Endodermal cell (in vitro differentiated cells): Measurements from ENCODE around the gene WDR6. TPM values are rescaled to one million over a fixed set of nuclear protein-coding genes. Genes with fewer than 3 reads are reported as not detected.
A peak's percentile ranks its signal among the peaks of the same experiment; 100 is the strongest.

ENCODE experiments used
- DNase-seq: peaks from one replicate; pipeline ENCODE4 v3.0.0-alpha.2; 2017
- H3K27ac ChIP-seq: 2 replicates; pipeline ENCODE4 v1.5.1; 2013; ENCODE audit warnings: mild to moderate bottlenecking, low read depth, low read length, moderate library complexity
- H3K27me3 ChIP-seq: 2 replicates; pipeline ENCODE4 v1.6.1; 2013; ENCODE audit warnings: mild to moderate bottlenecking, low read length, moderate library complexity; ENCODE audit not compliant: insufficient read depth, control insufficient read depth, poor library complexity, severe bottlenecking
- H3K36me3 ChIP-seq: 2 replicates; pipeline ENCODE4 v1.7.0; 2013; ENCODE audit warnings: mild to moderate bottlenecking, low read length, moderate library complexity; ENCODE audit not compliant: control insufficient read depth, insufficient read depth
- H3K4me1 ChIP-seq: one replicate; pipeline ENCODE4 v1.7.0; 2013; ENCODE audit warnings: low read length; ENCODE audit not compliant: control insufficient read depth, insufficient read depth
- H3K4me3 ChIP-seq: 2 replicates; pipeline ENCODE4 v1.5.1; 2013; ENCODE audit warnings: mild to moderate bottlenecking, low read length, moderate library complexity
- H3K9ac ChIP-seq: 2 replicates; pipeline ENCODE4 v1.6.1; 2013; ENCODE audit warnings: mild to moderate bottlenecking, low read length, moderate library complexity; ENCODE audit not compliant: poor library complexity, severe bottlenecking; ENCODE audit errors: extremely low read depth
- H3K9me3 ChIP-seq: 2 replicates; pipeline ENCODE4 v1.6.1; 2013; ENCODE audit warnings: mild to moderate bottlenecking, low read length, moderate library complexity; ENCODE audit not compliant: control insufficient read depth
- H3K27ac Mint-ChIP-seq: 2 replicates; pipeline ENCODE4 v1.8.0; 2020; ENCODE audit warnings: mixed read lengths
- H3K27me3 Mint-ChIP-seq: 2 replicates; pipeline ENCODE4 v1.8.0; 2021; ENCODE audit warnings: mild to moderate bottlenecking, mixed read lengths; ENCODE audit not compliant: insufficient read depth
- H3K36me3 Mint-ChIP-seq: 2 replicates; pipeline ENCODE4 v1.8.0; 2020; ENCODE audit warnings: low read depth, mixed read lengths
- H3K4me1 Mint-ChIP-seq: 2 replicates; pipeline ENCODE4 v1.8.0; 2020; ENCODE audit warnings: mixed read lengths
- H3K4me3 Mint-ChIP-seq: 2 replicates; pipeline ENCODE4 v1.8.0; 2020; ENCODE audit warnings: mild to moderate bottlenecking, moderate library complexity, mixed read lengths
- H3K9me3 Mint-ChIP-seq: 2 replicates; pipeline ENCODE4 v1.8.0; 2020; ENCODE audit warnings: mild to moderate bottlenecking, mixed read lengths
- WGBS, 2 experiments: methylation state at CpG; one replicate each; pipeline versions ENCODE4 v1.1.5 to v1.1.7; 2013; ENCODE audit warnings: missing lambda C conversion rate in 2 of 2, mixed read lengths in 1 of 2; ENCODE audit not compliant: insufficient coverage in 1 of 2, insufficient read length in 1 of 2; 5-methylcytosine and 5-hydroxymethylcytosine counted together
- total RNA-seq, 2 donors: library from RNA; stranded (reverse); fragmentation: NEBNext Ultra II Directional in 1 of 2; extraction: Animal tissue kit (Norgen Biotek cat#: 25700) in 1 of 2; gene quantifications; 2 replicates in 1 of 2; 3 replicates in 1 of 2; pipeline ENCODE4 v1.2.1, GENCODE V29; 2021
- TF ChIP-seq, protein P1 (sequence below): fragments of 200-600 bp; sonication (generic); conservative IDR thresholded peaks from 2 replicates; pipeline ENCODE4 v1.5.0; 2021; ENCODE audit warnings: antibody characterized with exemption, mild to moderate bottlenecking

The WDR6 gene
- total RNA-seq, 2 donors from 2014 or later = 106 to 166 TPM

DNA sequence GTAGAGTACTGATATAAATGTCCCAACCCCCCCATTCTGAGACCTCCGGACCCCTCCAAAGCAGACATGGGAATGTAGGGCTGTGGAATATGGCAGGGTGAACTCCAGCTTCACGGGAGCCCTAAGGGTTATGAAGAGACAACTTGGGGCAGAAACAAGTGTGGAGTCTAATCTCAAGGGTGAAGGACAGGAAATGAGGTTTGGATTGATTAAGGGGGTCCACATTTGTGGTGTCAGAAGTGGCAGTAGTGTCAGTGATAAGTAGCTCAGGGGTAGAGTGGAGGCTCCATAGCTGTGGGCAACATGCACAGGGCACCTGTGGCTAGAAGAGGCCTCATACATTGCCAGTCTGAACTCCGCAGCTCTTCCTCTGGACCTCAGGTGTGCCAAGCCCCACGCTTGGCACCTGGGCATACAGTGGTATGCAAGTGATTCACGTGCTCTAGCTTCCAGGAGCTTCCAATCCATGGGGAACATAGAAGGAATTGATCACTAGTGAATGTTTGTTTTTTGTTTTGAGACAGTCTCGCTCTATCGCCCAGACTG is 21.3 kb upstream of the WDR6 start:
- Mint-ChIP-seq H3K27ac (no peak overlapping the region), H3K27me3 (peaks cover 10% of the 10 kb centered on the region), H3K9me3 (no peaks in the 10 kb centered on the region), H3K4me3 (no peak overlapping the region), H3K36me3 (peaks cover 35% of the 10 kb centered on the region), H3K4me1 (peaks cover 9% of the 10 kb centered on the region)
- 86 to 98% methylated on average over 6 to 7 of the region's 7 CpGs for WGBS, 2 experiments
- Histone ChIP-seq H3K36me3 (peaks cover 40% of the 10 kb centered on the region), H3K4me1 (no peaks in the 10 kb centered on the region), H3K27ac (no peak overlapping the region), H3K9ac (no peak overlapping the region), H3K4me3 (no peak overlapping the region), H3K9me3 (no peaks in the 10 kb centered on the region), H3K27me3 (peaks cover 9% of the 10 kb centered on the region)
- TF ChIP-seq, protein P1, sequence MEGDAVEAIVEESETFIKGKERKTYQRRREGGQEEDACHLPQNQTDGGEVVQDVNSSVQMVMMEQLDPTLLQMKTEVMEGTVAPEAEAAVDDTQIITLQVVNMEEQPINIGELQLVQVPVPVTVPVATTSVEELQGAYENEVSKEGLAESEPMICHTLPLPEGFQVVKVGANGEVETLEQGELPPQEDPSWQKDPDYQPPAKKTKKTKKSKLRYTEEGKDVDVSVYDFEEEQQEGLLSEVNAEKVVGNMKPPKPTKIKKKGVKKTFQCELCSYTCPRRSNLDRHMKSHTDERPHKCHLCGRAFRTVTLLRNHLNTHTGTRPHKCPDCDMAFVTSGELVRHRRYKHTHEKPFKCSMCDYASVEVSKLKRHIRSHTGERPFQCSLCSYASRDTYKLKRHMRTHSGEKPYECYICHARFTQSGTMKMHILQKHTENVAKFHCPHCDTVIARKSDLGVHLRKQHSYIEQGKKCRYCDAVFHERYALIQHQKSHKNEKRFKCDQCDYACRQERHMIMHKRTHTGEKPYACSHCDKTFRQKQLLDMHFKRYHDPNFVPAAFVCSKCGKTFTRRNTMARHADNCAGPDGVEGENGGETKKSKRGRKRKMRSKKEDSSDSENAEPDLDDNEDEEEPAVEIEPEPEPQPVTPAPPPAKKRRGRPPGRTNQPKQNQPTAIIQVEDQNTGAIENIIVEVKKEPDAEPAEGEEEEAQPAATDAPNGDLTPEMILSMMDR = no peak
- no peak for DNase-seq

DNA sequence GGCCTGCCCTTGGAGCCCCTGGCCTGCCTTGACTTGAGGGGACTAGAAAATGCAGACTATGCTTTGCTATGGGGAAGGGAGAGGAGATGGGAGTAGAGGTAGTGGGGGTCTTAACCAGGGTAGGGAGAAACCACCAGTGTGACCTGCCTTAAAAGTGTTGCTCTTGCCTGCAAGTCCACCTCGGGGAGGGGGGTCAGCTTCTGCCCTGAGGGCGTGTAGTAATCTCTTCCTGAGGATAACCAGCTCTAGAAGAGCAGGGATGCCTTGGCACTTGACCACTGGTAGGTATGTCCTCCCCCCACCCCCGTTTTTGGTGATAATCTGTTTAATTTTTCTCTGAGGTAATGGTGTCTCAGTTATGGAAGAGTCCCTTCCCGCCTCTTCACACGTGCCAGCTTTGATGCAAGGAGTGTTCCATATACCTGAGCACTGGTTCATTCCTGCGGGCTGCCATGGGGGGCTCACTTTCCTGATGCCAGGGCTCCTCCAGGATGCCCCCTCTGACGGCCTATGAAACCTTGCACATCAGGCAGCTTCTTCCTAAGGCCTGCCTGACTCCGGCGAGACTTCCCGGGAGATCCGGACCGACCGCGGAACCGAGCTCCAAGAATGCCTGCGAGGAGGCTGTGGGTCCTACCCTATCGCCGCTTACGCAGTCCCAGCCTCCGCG is 17.9 kb upstream of the WDR6 start:
- H3K36me3 ChIP-seq = peaks cover 10% of the 10 kb centered on the region
- H3K4me1 ChIP-seq = no peaks in the 10 kb centered on the region
- peaks cover 27% of the 10 kb centered on the region for H3K27me3 ChIP-seq
- Mint-ChIP-seq H3K36me3 (peaks cover 10% of the 10 kb centered on the region), H3K4me1 (peaks cover 12% of the 10 kb centered on the region), H3K27ac (peak overlapping the region; percentile 91), H3K27me3 (peaks cover 24% of the 10 kb centered on the region), H3K4me3 (peak overlapping the region; percentile 72), H3K9me3 (no peaks in the 10 kb centered on the region)
- H3K4me3 ChIP-seq = peak overlapping the region; percentile 82
- TF ChIP-seq, protein P1 = no peak
- WGBS, 2 experiments = 10 to 13% methylated on average over 7 to 21 of the region's 21 CpGs
- peak overlapping the region; percentile 88 for H3K27ac ChIP-seq
- no peaks in the 10 kb centered on the region for H3K9me3 ChIP-seq
- peak; percentile 65 for DNase-seq
- H3K9ac ChIP-seq = peak overlapping the region; percentile 68

DNA sequence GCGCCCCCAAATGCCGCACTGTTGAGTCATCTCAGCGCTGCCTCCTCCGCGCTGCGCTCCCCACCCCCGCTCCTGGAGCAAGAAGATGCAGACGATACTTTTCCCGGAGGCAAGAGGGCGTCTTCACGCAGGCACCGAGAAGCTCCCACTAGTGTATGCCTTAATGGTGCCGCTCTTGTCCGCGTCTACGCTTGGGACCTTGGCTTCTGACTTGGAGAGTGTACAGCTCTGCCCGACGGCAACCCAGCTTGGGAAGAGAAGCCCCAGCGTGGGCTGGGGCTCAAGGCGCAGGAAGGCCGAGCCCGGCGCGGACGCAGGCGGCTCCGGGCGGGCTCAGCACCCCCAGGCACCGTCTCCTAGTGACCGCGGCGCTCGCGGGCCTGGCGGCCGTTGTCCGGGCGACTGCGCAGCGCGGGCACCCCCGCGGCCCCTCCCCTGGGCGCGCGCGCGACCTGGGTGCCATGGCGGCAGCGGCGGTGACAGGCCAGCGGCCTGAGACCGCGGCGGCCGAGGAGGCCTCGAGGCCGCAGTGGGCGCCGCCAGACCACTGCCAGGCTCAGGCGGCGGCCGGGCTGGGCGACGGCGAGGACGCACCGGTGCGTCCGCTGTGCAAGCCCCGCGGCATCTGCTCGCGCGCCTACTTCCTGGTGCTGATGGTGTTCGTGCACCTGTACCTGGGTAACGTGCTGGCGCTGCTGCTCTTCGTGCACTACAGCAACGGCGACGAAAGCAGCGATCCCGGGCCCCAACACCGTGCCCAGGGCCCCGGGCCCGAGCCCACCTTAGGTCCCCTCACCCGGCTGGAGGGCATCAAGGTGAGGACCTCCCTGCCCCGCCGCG is 17.2 kb upstream of the WDR6 start, which contains the start of gene P4HTM:
Gene P4HTM, plus strand, starts transcription at position 446 of the 840 bp plus-strand sequence. Its CDS starts 16 bp downstream, at position 462.
- Histone ChIP-seq H3K27ac (peak within 1 kb of the TSS; percentile 88), H3K4me1 (no peaks in the 10 kb centered on the region), H3K9ac (peak within 1 kb of the TSS; percentile 68), H3K4me3 (peak within 1 kb of the TSS; percentile 82), H3K9me3 (no peaks in the 10 kb centered on the region), H3K36me3 (peaks cover 3% of the 10 kb centered on the region), H3K27me3 (peaks cover 30% of the 10 kb centered on the region)
- 3% methylated on average over 58 to 91 of the region's 91 CpGs for WGBS, 2 experiments
- peaks cover 32% of the 10 kb centered on the region for H3K27me3 Mint-ChIP-seq
- no peaks in the 10 kb centered on the region for H3K9me3 Mint-ChIP-seq
- DNase-seq = peak; percentile 94
- H3K4me1 Mint-ChIP-seq = peaks cover 12% of the 10 kb centered on the region
- H3K36me3 Mint-ChIP-seq = peaks cover 10% of the 10 kb centered on the region
- TF ChIP-seq, protein P1 = peak; percentile 43
- peak within 1 kb of the TSS; percentile 91 for H3K27ac Mint-ChIP-seq
- H3K4me3 Mint-ChIP-seq = peak within 1 kb of the TSS; percentile 72
